GM19240 (cell line): Measurements from ENCODE around the gene ADGRV1.
"Not testable (repeated sequence)": the region's sequence is repeated elsewhere in the genome, so short reads cannot be mapped to it uniquely, and the experiment has no call there.

Source experiments
- DNase-seq: peaks from one replicate; pipeline ENCODE4 v3.0.0; 2011; ENCODE audit warnings: low spot score; ENCODE audit not compliant: insufficient read length

The ADGRV1 gene

DNA sequence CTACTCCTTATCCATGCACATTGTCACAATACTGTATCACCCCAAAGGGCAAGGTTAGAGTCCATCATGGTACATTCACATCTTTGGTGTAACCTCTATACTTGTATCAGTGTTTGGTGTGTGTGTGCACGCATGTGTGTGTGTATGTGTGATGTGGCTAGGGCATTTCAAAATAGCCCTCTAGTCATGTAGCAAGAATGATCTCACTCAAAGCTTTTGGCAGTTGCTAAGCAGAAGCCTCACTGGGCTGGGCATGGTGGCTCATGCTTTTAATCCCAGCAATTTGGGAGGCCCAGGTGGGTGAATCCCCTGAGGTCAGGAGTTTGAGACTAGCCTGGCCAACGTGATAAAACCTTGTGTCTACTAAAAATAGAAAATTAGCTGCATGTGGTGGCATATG is 245.3 kb downstream of the ADGRV1 start:
- no peak for DNase-seq

DNA sequence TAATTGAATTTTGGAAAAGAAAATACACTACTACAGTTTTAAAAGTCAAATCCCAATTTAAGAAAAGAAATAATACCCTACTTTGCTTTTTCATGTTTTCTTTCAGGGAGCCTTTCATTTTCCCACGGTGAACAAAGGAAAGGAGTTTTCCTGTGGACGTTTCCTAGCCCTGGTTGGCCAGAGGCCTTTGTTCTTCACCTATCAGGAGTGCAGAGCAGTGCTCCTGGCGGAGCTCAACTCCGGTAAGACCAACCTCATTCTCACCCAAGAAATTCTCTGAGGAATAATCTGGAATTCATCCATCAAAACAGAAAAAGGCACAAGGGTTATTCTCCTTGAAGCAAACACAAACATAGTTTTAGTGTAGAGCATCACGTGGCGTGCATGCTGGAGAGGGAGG is 248.9 kb downstream of the ADGRV1 start:
- DNase-seq, result no peak

- DNase-seq, result no peak
Measured at GRCh38 chr5:90809311-90810056, 250.9 kb downstream of the ADGRV1 start.

DNA sequence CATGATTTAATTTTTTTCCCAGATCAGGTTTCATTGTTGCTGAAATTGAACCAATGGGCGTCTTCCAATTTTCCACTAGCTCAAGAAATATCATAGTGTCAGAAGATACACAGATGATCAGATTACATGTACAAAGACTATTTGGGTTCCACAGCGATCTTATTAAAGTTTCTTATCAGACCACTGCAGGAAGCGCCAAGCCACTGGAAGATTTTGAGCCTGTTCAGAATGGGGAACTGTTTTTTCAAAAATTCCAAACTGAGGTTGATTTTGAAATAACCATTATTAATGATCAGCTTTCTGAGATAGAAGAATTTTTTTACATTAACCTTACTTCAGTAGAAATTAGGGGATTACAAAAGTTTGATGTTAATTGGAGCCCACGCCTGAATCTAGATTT is 251.6 kb downstream of the ADGRV1 start:
- no peak for DNase-seq

GRCh38 chr5:90813392-90813791 is 254.8 kb downstream of the ADGRV1 start:
- no peak for DNase-seq

- not testable (repeated sequence) for DNase-seq
Measured at GRCh38 chr5:90822062-90822461, 263.5 kb downstream of the ADGRV1 start.

DNA sequence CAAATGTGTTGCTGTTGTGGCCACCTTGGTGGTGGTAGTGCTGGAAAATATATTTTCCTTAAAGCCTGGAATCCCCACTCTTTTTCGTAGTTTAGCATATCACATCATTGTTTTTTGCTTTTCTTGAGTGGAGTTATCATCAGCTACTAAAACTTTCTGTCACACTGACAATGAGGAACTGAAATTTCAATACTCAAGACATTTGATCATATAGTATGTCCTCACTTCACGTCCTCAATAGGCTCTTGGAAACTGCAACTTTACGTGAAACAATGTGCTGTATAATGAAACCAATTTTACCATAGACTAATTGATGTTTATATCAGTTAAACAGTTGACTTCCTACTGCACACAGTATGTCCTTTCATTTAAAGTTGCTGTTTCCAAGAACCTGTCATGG is 265.8 kb downstream of the ADGRV1 start:
- DNase-seq, result no peak

- no peak for DNase-seq
Measured at GRCh38 chr5:90830058-90830457, 271.5 kb downstream of the ADGRV1 start.

DNA sequence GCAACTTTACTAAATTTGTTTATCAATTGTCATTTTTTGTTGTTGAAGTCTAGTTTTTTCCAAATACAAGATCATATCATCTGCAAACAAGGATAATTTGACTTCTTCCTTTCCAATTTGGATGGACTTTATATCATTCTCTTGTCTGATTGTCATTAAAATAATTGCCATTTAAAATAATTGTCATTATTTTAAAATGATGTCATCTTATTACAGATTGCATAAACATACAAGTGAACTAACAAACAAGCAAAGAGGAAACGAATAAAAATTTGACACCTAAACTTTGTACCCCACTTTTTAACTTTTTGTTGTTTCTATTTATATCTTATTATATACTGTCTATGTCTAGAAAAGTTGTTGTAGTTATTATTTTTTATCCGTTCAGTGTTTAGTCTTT is 275.2 kb downstream of the ADGRV1 start:
- no peak for DNase-seq

DNA sequence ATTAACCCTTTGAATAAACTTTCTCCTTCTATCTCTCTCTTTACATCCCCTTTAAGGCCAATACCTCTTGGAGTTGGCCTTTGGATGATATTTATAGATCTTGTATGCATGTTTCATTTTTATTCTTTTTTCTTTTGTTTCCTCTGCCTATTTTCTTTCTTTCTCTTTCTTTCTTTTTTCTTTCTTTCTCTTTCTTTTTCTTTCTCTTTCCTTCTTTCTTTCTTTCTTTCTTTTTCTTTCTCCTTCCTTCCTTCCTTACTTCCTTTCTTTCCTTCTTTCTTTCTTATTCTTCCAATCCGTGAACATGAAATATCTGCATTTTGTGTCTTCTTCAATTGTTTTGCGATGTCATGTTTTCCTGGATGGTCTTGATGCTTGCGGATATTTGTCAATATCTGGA is 276.1 kb downstream of the ADGRV1 start:
- no peak for DNase-seq

DNA sequence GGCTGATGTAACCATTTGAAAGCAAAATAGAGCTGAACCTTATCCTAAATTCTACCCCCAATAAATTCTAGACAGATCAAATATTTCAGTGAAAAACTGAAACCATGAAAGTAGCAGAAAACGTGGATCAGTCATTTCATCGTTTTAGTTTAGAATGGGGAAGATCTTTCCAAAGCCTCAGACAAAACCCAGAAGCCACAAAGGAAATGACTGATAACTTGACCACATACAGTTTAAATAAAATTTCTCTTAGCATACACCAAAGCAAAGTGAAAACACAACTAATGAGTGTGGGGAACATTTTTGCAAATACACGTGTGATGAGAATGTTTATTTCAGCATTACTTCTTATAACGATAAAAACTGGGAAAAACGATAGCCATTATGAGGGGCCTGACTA is 284.8 kb downstream of the ADGRV1 start:
- no peak for DNase-seq

- no peak for DNase-seq
Measured at GRCh38 chr5:90844931-90845330, 286.3 kb downstream of the ADGRV1 start.

DNA sequence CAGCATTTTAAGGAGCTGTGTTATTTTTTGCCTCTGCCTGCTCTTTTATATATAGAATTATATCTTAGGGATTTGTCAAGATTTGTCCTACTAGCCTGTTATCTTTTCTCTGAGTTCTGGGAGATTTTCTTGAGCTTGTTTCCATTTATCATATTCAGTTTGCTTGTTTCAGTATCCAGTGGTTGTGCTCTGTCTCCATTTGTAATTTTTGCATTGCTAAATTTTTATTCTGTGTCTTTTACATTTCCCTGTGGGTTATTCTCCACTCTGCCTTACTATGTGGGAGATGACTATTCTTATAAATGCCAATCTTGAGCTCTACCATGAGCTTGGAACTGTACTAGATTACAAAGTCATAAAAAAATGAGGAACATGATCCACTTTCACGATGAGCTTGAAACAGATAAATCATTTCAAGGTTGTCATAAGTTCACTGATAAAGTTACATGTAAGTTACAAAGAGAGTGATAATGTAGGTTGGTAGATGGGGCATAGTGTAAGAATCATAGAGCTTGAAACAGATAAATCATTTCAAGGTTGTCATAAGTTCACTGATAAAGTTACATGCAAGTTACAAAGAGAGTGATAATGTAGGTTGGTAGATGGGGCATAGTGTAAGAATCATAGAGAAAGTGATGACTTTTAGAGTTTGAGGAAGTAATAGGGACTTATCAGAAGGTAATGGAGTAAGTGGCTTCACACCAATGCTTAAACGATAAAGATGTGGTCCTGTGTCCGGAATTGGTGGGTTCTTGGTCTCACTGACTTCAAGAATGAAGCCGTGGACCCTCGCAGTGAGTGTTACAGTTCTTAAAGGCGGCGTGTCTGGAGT is 287.3 kb downstream of the ADGRV1 start:
- no peak for DNase-seq

GRCh38 chr5:90847606-90848005 is 289.0 kb downstream of the ADGRV1 start:
- DNase-seq, result not testable (repeated sequence)

DNA sequence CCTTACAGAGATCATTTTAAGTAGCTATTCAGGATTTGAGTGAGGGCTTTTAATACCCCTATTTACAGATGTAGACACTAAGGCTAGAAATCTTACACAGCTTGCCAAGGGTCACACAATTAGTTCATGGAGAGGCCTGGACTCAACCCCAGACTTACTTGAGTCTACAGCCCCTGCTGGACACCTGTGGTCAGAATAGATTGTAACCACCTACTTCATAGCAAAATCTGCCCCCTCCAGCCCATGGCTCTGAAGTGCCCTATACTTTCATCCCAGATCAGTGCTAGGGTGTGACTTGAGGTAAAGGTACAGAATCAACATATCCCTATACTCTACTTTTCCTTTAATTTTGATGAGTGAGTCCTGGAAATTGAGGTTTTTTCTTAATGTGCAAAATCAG is 291.3 kb downstream of the ADGRV1 start:
- no peak for DNase-seq

DNA sequence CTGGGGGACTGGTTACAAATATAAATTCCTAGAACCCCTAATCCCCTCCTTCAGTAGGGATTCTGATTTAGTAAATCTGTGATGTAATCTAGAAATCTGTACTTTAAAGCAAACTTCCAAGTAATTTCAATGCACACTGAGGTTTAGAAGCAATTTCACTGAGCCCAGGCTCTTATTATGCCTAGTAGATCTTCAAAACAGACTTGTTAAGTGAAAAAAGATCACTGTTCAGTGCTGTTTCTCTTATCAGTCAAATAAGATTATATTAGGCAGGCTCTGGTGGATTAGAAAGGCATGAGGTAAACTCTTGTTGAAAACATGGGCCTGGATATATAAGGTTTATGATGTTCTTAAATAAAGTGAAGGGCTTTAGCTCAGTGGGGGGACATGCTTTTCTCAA is 293.9 kb downstream of the ADGRV1 start:
- no peak for DNase-seq

DNA sequence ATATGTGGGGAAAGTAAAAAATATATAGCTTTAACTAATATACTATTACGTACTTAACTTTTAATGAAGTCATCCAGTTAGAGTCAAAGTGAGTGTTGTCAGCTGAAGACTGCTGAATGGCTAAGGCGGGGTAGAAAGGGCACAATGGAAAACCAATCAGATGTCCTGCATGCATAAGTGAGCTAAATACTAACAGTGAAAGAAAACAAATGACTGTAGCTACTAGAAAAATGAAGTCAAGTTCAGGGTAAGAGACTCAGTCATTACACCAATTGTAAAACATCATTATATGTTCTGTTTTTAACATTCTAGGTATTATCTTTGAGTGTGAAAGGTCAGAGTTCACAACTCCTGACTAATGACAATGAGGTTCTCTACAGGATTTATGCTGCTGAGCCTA is 295.2 kb downstream of the ADGRV1 start:
- no peak for DNase-seq

- DNase-seq, result no peak
Measured at GRCh38 chr5:90854169-90854568, 295.6 kb downstream of the ADGRV1 start.

GRCh38 chr5:90855296-90856010 is 296.9 kb downstream of the ADGRV1 start:
- no peak for DNase-seq

GRCh38 chr5:90861843-90862586 is 303.4 kb downstream of the ADGRV1 start:
- no peak for DNase-seq

DNA sequence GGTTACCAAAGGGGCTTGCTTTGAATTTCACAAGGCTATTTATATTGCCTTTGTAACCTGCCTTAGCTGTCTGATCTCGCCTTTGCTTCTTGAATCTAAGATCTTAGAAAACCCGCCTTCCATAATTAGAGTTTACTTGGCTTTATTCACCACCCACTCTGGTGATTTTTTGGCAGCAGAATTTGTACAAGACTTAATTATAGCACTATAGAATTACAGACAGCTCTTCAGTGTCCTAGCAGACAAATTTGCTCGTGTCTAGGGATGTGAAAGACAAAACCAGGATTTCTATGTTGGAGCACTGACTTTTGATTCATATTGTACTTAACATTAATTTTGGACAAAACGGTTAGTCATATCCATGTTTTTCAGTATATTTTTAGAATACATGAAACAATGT is 306.6 kb downstream of the ADGRV1 start:
- DNase-seq, result no peak
